ENCODE measurements around the gene CCDC74B.
"Not testable (repeated sequence)": the region's sequence is repeated elsewhere in the genome, so short reads cannot be mapped to it uniquely, and the experiment has no call there.

DNA sequence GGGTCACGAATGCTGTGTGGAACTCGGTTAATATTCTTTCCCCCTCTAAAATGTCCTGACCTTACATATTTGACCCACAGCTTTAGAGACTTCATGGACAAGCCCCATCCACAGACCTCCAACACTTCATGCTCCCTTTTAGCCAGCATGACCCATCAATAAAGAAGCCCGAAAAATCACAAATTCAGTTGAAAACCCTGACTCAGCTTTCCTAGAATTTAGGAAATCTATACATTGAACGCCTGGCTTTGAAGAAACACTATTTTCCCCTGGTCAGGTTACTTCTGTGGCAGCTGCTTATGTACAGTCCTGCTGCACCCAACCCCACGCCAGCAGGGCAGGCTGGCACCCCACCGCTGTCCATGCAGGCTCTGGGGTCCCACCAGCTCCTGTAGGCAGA is 46.4 kb upstream of the CCDC74B start:
- TF ChIP-seq FOXA1 (IDR thresholded peaks at IDR 0.05); FOXK2 (IDR thresholded peaks at IDR 0.05); ELF4 (IDR thresholded peaks at IDR 0.05); ARNT (IDR thresholded peaks at IDR 0.05); TARDBP (IDR thresholded peaks at IDR 0.05); SUZ12 (IDR thresholded peaks at IDR 0.05); L3MBTL2 (conservative IDR thresholded peaks at IDR 0.05); CTBP1 (IDR thresholded peaks at IDR 0.05; ENCODE audit: borderline replicate concordance); NFRKB (IDR thresholded peaks at IDR 0.05): not testable (repeated sequence)
